Upper lobe of left lung (tissue), 6 donors: ENCODE measurements around the gene ZNRF4. TPM values are rescaled to one million over a fixed set of nuclear protein-coding genes. Genes with fewer than 3 reads are reported as not detected.
"Not testable (repeated sequence)": the region's sequence is repeated elsewhere in the genome, so short reads cannot be mapped to it uniquely, and the experiment has no call there.

ENCODE experiments used
- ATAC-seq, 2 donors: fragments of 200-7000 bp; cut with Tn5 transposase; one replicate each; pipeline ENCODE4 v1.9.1; 2022; ENCODE audit warnings: mild to moderate bottlenecking in 2 of 2, moderate library complexity in 2 of 2; ENCODE audit not compliant: low FRiP score in 2 of 2
- DNase-seq, 2 donors: peaks; one replicate each; pipeline ENCODE4 v3.0.0-alpha.2; 2019 to 2020
- H3K27ac ChIP-seq, 4 donors: fragments of 200-600 bp; sonication (generic); one replicate each; pipeline ENCODE4 v1.5.1; 2016 to 2019
- H3K27me3 ChIP-seq, 4 donors: fragments of 200-600 bp; sonication (generic); one replicate each; pipeline ENCODE4 v1.5.1; 2017 to 2019
- H3K36me3 ChIP-seq, 4 donors: fragments of 200-600 bp; sonication (generic); one replicate each; pipeline ENCODE4 v1.5.1; 2016 to 2019
- H3K4me1 ChIP-seq, 4 donors: fragments of 200-600 bp; sonication (generic); one replicate each; pipeline ENCODE4 v1.5.1; 2018 to 2019
- H3K4me3 ChIP-seq, 4 donors: fragments of 200-600 bp; sonication (generic); one replicate each; pipeline ENCODE4 v1.5.1; 2017 to 2019; ENCODE audit warnings: mild to moderate bottlenecking in 2 of 4, moderate library complexity in 1 of 4
- H3K9me3 ChIP-seq, 4 donors: fragments of 200-600 bp; sonication (generic); one replicate each; pipeline ENCODE4 v1.5.1; 2018 to 2019
- EP300 ChIP-seq, 4 donors: sonication (generic); formaldehyde crosslinking; IDR thresholded peaks; one replicate each; pipeline ENCODE4 v1.5.1; 2017; ENCODE audit warnings: antibody characterized with exemption in 4 of 4, control low read depth in 2 of 4
- POLR2A ChIP-seq, 4 donors: fragments of 450-650 bp; IDR thresholded peaks; one replicate each; pipeline ENCODE4 v1.5.1; 2016 to 2017; ENCODE audit warnings: antibody characterized with exemption in 4 of 4, mild to moderate bottlenecking in 2 of 4
- POLR2AphosphoS5 ChIP-seq, 2 donors: sonication (generic); formaldehyde crosslinking; IDR thresholded peaks; one replicate each; pipeline ENCODE4 v1.5.1; 2017; ENCODE audit warnings: antibody characterized with exemption in 2 of 2
- WGBS, 2 donors: methylation state at CpG; one replicate each; pipeline ENCODE4 v1.1.5; 2017 to 2018; 5-methylcytosine and 5-hydroxymethylcytosine counted together
- total RNA-seq, 6 donors: library from RNA; depleted of rRNA in 4 of 6; stranded (reverse); fragments of >200 nt in 4 of 6; gene quantifications; one replicate each; pipeline versions ENCODE4 v1.1.0 to v1.2.1, GENCODE V29; 2016 to 2021
- TF ChIP-seq, protein P1 (sequence below), 6 experiments: fragments of 450-650 bp in 4 of 6; fragments of 200-600 bp in 2 of 6; sonication (generic) in 2 of 6; IDR thresholded peaks; one replicate each; pipeline ENCODE4 v1.5.1; 2016 to 2019; ENCODE audit warnings: antibody characterized with exemption in 6 of 6
- donor health status: DM: no; HTN: no; CAD: no; lungs with moderate emphysema.
- donor health status: DM: no; HTN: yes; CAD: no; lungs with severe emphysema.

Gene ZNRF4, protein sequence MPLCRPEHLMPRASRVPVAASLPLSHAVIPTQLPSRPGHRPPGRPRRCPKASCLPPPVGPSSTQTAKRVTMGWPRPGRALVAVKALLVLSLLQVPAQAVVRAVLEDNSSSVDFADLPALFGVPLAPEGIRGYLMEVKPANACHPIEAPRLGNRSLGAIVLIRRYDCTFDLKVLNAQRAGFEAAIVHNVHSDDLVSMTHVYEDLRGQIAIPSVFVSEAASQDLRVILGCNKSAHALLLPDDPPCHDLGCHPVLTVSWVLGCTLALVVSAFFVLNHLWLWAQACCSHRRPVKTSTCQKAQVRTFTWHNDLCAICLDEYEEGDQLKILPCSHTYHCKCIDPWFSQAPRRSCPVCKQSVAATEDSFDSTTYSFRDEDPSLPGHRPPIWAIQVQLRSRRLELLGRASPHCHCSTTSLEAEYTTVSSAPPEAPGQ
- total RNA-seq, result not detected

DNA sequence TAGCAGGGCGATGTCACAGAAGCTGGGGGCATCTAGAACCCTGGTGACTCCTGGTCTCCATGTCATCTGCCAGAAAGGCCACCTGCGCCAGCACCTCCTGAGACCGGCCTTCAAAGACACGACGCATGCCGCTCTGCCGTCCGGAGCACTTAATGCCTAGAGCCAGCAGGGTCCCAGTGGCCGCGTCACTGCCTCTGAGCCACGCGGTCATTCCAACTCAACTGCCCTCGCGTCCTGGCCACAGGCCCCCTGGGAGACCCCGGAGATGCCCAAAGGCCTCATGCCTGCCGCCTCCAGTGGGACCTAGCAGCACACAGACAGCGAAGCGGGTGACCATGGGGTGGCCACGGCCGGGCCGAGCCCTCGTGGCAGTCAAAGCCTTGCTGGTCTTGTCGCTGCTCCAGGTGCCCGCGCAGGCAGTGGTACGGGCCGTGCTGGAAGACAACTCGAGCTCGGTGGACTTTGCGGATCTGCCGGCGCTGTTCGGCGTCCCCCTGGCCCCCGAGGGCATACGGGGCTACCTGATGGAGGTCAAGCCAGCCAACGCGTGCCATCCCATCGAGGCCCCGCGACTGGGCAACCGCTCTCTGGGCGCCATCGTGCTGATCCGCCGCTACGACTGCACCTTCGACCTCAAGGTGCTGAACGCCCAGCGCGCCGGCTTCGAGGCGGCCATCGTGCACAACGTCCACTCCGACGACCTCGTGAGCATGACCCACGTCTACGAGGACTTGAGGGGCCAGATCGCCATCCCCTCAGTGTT is at the start of gene ZNRF4:
TSS of gene ZNRF4 (plus strand) at position 51 of the 763 bp plus-strand sequence. CDS start at position 126, 75 bp downstream.
- no peak within 1 kb of the TSS for H3K4me3 ChIP-seq
- H3K9me3 ChIP-seq, result no peaks in the 10 kb centered on the region
- no peak for ATAC-seq
- 89 to 92% methylated on average over 42 to 56 of the region's 62 CpGs for WGBS, 2 donors
- H3K36me3 ChIP-seq, result no peaks in the 10 kb centered on the region
- H3K4me1 ChIP-seq, result no peaks in the 10 kb centered on the region
- TF ChIP-seq, protein P1, sequence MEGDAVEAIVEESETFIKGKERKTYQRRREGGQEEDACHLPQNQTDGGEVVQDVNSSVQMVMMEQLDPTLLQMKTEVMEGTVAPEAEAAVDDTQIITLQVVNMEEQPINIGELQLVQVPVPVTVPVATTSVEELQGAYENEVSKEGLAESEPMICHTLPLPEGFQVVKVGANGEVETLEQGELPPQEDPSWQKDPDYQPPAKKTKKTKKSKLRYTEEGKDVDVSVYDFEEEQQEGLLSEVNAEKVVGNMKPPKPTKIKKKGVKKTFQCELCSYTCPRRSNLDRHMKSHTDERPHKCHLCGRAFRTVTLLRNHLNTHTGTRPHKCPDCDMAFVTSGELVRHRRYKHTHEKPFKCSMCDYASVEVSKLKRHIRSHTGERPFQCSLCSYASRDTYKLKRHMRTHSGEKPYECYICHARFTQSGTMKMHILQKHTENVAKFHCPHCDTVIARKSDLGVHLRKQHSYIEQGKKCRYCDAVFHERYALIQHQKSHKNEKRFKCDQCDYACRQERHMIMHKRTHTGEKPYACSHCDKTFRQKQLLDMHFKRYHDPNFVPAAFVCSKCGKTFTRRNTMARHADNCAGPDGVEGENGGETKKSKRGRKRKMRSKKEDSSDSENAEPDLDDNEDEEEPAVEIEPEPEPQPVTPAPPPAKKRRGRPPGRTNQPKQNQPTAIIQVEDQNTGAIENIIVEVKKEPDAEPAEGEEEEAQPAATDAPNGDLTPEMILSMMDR (IDR thresholded peaks at IDR 0.05), result no peak
- TF ChIP-seq EP300 (IDR thresholded peaks at IDR 0.05), result no peak
- TF ChIP-seq POLR2A (IDR thresholded peaks at IDR 0.05), result no peak
- TF ChIP-seq POLR2AphosphoS5 (IDR thresholded peaks at IDR 0.05), result no peak
- peaks cover 0 to 5% (median 0%) of the 10 kb centered on the region in 4 donors for H3K27me3 ChIP-seq
- no peak within 1 kb of the TSS for H3K27ac ChIP-seq
- peak in 1 of 2 donors; percentile 82 for DNase-seq

DNA sequence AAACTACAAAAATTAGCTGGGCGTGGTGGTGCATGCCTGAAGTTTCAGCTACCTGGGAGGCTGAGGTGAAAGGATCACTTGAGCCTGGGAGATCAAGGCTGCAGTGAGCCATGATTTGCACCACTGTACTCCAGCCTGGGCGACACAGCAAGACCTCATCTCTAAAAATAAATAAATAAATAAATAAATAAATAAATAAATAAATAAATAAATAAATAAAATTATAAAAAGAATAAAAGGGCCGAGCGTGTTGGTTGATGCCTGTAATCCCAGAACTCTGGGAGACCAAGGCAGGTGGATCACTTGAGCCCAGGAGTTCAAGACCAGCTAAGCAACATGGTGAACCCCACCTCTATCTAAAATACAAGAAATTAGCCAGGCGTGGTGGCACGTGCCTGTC is 49.0 kb upstream of the ZNRF4 start:
- not testable (repeated sequence) for H3K9me3 ChIP-seq, DNase-seq, H3K4me1 ChIP-seq, H3K4me3 ChIP-seq, ATAC-seq, H3K36me3 ChIP-seq, H3K27ac ChIP-seq, H3K27me3 ChIP-seq
- WGBS, 2 donors, result 69 to 84% methylated on average over 5 to 6 of the region's 6 CpGs

DNA sequence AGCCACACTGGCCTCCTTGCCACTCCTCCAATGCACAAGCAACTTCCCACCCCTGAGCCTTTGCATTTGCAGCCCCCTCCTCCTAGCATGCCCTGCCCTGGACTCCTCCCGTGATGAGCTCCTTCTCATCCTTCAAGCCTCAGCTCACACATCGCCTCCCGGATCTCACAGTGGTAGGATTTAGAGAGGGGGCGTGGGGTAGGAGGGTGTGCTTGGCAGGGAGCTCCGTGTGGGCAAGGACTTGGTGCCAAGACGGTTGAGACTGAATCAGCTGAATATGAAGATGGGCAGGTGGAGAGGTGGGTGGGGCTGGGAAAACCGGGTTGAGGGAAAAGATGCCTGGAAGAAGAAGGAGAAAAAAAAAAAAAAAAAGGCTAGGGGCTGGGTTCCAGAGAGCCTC is 48.4 kb upstream of the ZNRF4 start:
- H3K4me3 ChIP-seq, result no peak overlapping the region
- DNase-seq (no peak), ATAC-seq (no peak)
- H3K9me3 ChIP-seq, result peaks cover 0 to 3% (median 0%) of the 10 kb centered on the region in 4 donors
- 64 to 68% methylated on average over 7 of the region's 7 CpGs for WGBS, 2 donors
- H3K4me1 ChIP-seq, result no peaks in the 10 kb centered on the region
- TF ChIP-seq, protein P1 (IDR thresholded peaks at IDR 0.05), result no peak
- TF ChIP-seq EP300 (IDR thresholded peaks at IDR 0.05) (no peak), POLR2A (IDR thresholded peaks at IDR 0.05) (no peak), POLR2AphosphoS5 (IDR thresholded peaks at IDR 0.05) (no peak)
- no peaks in the 10 kb centered on the region for H3K36me3 ChIP-seq
- no peaks in the 10 kb centered on the region for H3K27me3 ChIP-seq
- H3K27ac ChIP-seq, result no peak overlapping the region

DNA sequence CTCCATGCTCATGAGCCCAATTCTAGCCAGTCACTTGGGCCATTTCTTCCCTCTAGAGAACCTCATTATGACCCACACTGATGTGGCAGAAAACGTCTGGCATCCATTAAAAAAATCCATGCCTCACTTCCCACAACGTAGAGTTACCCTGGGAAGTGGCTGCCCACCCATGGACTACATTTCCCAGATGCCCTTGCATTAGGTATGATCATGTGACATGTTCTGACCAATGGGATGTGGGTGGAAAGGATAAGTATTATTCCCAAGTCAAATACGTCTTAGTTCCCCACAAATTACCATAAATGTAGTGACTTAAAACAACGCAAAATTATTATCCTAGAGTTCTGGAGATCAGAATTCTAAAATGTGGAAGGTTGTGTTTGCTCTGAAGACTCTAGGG is 47.9 kb upstream of the ZNRF4 start:
- 36 to 41% methylated on average over 4 of the region's 4 CpGs for WGBS, 2 donors
- DNase-seq, result no peak
- H3K4me3 ChIP-seq, result no peak overlapping the region
- H3K9me3 ChIP-seq, result peaks cover 0 to 3% (median 0%) of the 10 kb centered on the region in 4 donors
- no peaks in the 10 kb centered on the region for H3K36me3 ChIP-seq
- no peaks in the 10 kb centered on the region for H3K4me1 ChIP-seq
- H3K27ac ChIP-seq, result no peak overlapping the region
- TF ChIP-seq POLR2AphosphoS5 (IDR thresholded peaks at IDR 0.05) (no peak), POLR2A (IDR thresholded peaks at IDR 0.05) (no peak), EP300 (IDR thresholded peaks at IDR 0.05) (no peak)
- TF ChIP-seq, protein P1 (IDR thresholded peaks at IDR 0.05), result no peak
- no peaks in the 10 kb centered on the region for H3K27me3 ChIP-seq
- no peak for ATAC-seq
